Measurements from ENCODE around the gene SPRR2D. TPM values are rescaled to one million over a fixed set of nuclear protein-coding genes. Genes with fewer than 3 reads are reported as not detected.

SPRR2D gene
- total and polyA plus RNA-seq, 2 donors (not counting 1 experiment from before 2014, with no cell fraction given): not detected

- no peak overlapping the region for H3K27ac ChIP-seq (ENCODE audit: insufficient read depth, low read length)
- no peak for TF ChIP-seq EZH2 (IDR thresholded peaks at IDR 0.05; ENCODE audit: low read length, missing control alignments)
- no peak for TF ChIP-seq CTCF (conservative IDR thresholded peaks at IDR 0.05 in 1 of 2, IDR thresholded peaks at IDR 0.05 in 1 of 2; ENCODE audit: low read depth in 1 of 2, low read length in 2 of 2)
- no peak overlapping the region for H2AFZ ChIP-seq (ENCODE audit: low read length)
- H3K9me3 ChIP-seq (ENCODE audit: control insufficient read depth, insufficient read depth, low read depth, low read length): no peaks in the 10 kb centered on the region
- peaks cover 3% of the 10 kb centered on the region for H3K27me3 ChIP-seq (ENCODE audit: control insufficient read depth, insufficient read depth, low read length)
- H3K4me2 ChIP-seq (ENCODE audit: extremely low read depth, insufficient read depth, low read length): no peak overlapping the region
- DNase-seq (ENCODE audit: low read depth in 2 of 2): no peak
- H3K4me1 ChIP-seq (ENCODE audit: control insufficient read depth, extremely low read depth, insufficient read depth, low read length): no peaks in the 10 kb centered on the region
- no peak overlapping the region for H3K4me3 ChIP-seq (replicated peaks in 1 of 4; ENCODE audit: control extremely low read depth in 1 of 4, insufficient read depth in 1 of 4, low read depth in 3 of 4, low read length in 4 of 4)
- no peaks in the 10 kb centered on the region for H3K36me3 ChIP-seq (ENCODE audit: control insufficient read depth, insufficient read depth, low read length)
- H4K20me1 ChIP-seq (ENCODE audit: control insufficient read depth, extremely low read depth, insufficient read depth, low read length): no peaks in the 10 kb centered on the region
- no peaks in the 10 kb centered on the region for H3K79me2 ChIP-seq (ENCODE audit: control insufficient read depth, insufficient read depth, low read length)
- H3K9ac ChIP-seq (ENCODE audit: insufficient read depth, low read length): no peak overlapping the region
These were observed 41.1 kb downstream of the SPRR2D start for GRCh38 chr1:152999818-153000217.

GRCh38 chr1:152998476-152998875 lies 42.4 kb downstream of the SPRR2D start:
- no peak for DNase-seq (ENCODE audit: low read depth in 2 of 2)
- Histone ChIP-seq H2AFZ (ENCODE audit: low read length) (no peak overlapping the region), H3K4me3 (replicated peaks in 1 of 4; ENCODE audit: control extremely low read depth in 1 of 4, insufficient read depth in 1 of 4, low read depth in 3 of 4, low read length in 4 of 4) (no peak overlapping the region), H4K20me1 (ENCODE audit: control insufficient read depth, extremely low read depth, insufficient read depth, low read length) (no peaks in the 10 kb centered on the region), H3K79me2 (ENCODE audit: control insufficient read depth, insufficient read depth, low read length) (no peaks in the 10 kb centered on the region), H3K27me3 (ENCODE audit: control insufficient read depth, insufficient read depth, low read length) (peaks cover 3% of the 10 kb centered on the region), H3K27ac (ENCODE audit: insufficient read depth, low read length) (no peak overlapping the region), H3K36me3 (ENCODE audit: control insufficient read depth, insufficient read depth, low read length) (no peaks in the 10 kb centered on the region), H3K9ac (ENCODE audit: insufficient read depth, low read length) (no peak overlapping the region), H3K9me3 (ENCODE audit: control insufficient read depth, insufficient read depth, low read depth, low read length) (no peaks in the 10 kb centered on the region), H3K4me1 (ENCODE audit: control insufficient read depth, extremely low read depth, insufficient read depth, low read length) (no peaks in the 10 kb centered on the region), H3K4me2 (ENCODE audit: extremely low read depth, insufficient read depth, low read length) (no peak overlapping the region)
- TF ChIP-seq CTCF (conservative IDR thresholded peaks at IDR 0.05 in 1 of 2, IDR thresholded peaks at IDR 0.05 in 1 of 2; ENCODE audit: low read depth in 1 of 2, low read length in 2 of 2): no peak
- no peak for TF ChIP-seq EZH2 (IDR thresholded peaks at IDR 0.05; ENCODE audit: low read length, missing control alignments)

- H3K9me3 ChIP-seq (ENCODE audit: control insufficient read depth, insufficient read depth, low read depth, low read length): no peaks in the 10 kb centered on the region
These were observed 43.0 kb downstream of the SPRR2D start for GRCh38 chr1:152997901-152998300.

More at GRCh38 chr1:152997901-152998300, 43.0 kb downstream of the SPRR2D start:
- no peak for TF ChIP-seq EZH2 (IDR thresholded peaks at IDR 0.05; ENCODE audit: low read length, missing control alignments)
- TF ChIP-seq CTCF (conservative IDR thresholded peaks at IDR 0.05 in 1 of 2, IDR thresholded peaks at IDR 0.05 in 1 of 2; ENCODE audit: low read depth in 1 of 2, low read length in 2 of 2): no peak
- Histone ChIP-seq H3K4me2 (ENCODE audit: extremely low read depth, insufficient read depth, low read length) (no peak overlapping the region), H3K9ac (ENCODE audit: insufficient read depth, low read length) (no peak overlapping the region), H3K4me3 (replicated peaks in 1 of 4; ENCODE audit: control extremely low read depth in 1 of 4, insufficient read depth in 1 of 4, low read depth in 3 of 4, low read length in 4 of 4) (no peak overlapping the region), H3K4me1 (ENCODE audit: control insufficient read depth, extremely low read depth, insufficient read depth, low read length) (no peaks in the 10 kb centered on the region), H3K79me2 (ENCODE audit: control insufficient read depth, insufficient read depth, low read length) (no peaks in the 10 kb centered on the region), H3K27me3 (ENCODE audit: control insufficient read depth, insufficient read depth, low read length) (peaks cover 3% of the 10 kb centered on the region), H2AFZ (ENCODE audit: low read length) (no peak overlapping the region), H3K27ac (ENCODE audit: insufficient read depth, low read length) (no peak overlapping the region), H3K36me3 (ENCODE audit: control insufficient read depth, insufficient read depth, low read length) (no peaks in the 10 kb centered on the region), H4K20me1 (ENCODE audit: control insufficient read depth, extremely low read depth, insufficient read depth, low read length) (no peaks in the 10 kb centered on the region)
- DNase-seq (ENCODE audit: low read depth in 2 of 2): no peak

Measured in fibroblast of lung (primary cell).